Hematopoietic multipotent progenitor cell treated with erythropoietin and hydrocortisone succinate and interleukin-3 and kit ligand, for 17 days (in vitro differentiated cells): ENCODE measurements around the gene CASP6.
"Not testable (repeated sequence)": the region's sequence is repeated elsewhere in the genome, so short reads cannot be mapped to it uniquely, and the experiment has no call there.

Experiments used
- DNase-seq: peaks from one replicate; pipeline ENCODE4 v3.0.0-alpha.2; 2015; ENCODE audit warnings: low spot score

CASP6 gene

GRCh38 chr4:109719604-109720003, 16.4 kb upstream of the CASP6 start:
- no peak for DNase-seq

DNA sequence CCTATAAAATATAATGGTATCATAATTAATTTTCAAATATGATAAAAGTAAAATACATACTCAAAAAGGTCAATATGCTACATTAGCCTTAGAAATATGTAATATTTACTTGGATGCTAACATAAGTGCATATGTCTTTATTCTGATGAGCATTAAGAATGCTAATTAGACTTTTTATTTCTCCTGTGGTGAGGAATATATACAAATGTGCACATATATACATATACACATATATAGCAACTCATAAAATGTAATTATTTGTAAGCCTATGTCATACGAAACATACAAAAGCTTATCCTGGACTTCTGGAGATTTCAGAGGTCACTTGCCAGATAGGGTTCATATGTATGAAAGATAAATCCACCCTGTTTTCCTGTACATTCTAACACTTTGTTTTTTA, 15.5 kb upstream of the CASP6 start:
- no peak for DNase-seq

DNA sequence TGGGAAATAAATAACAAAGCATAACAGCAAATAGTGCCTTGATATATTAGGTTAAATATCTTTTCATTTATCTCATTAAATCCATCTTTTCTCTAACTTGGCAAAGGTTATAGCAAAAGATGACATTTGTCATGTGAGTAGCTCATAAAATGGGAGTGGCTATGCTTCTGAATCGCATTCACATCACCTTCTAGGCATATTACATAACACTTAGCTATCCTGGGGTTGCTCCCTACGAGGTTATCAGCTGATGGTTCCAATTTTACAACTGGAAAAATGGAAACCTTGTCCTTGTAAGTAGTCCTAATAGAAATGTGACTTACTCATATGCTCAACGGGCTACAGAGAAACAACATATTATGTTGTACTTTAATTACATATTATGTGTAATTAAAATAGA, 10.3 kb upstream of the CASP6 start:
- DNase-seq: no peak

DNA sequence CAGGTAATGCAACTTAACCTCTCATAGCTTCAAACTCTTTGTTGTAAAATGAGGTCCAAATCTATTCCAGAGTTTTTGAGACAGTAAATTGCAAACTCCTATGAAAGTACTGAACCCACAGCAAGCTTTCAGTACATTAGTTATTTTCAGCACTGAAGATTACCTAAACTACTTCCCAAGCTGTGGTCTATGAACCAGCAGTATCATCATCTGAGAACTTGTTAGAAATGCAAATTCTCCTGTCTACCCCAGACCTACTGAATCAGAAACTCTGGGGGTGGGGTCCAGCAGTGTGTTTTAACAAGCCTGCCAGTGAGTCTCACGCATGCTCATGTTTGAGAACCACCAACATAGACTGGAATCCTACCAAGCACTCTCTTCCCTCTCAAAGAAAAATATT, 5.7 kb upstream of the CASP6 start:
- no peak for DNase-seq

GRCh38 chr4:109708435-109708834, 5.2 kb upstream of the CASP6 start:
- DNase-seq: no peak

DNA sequence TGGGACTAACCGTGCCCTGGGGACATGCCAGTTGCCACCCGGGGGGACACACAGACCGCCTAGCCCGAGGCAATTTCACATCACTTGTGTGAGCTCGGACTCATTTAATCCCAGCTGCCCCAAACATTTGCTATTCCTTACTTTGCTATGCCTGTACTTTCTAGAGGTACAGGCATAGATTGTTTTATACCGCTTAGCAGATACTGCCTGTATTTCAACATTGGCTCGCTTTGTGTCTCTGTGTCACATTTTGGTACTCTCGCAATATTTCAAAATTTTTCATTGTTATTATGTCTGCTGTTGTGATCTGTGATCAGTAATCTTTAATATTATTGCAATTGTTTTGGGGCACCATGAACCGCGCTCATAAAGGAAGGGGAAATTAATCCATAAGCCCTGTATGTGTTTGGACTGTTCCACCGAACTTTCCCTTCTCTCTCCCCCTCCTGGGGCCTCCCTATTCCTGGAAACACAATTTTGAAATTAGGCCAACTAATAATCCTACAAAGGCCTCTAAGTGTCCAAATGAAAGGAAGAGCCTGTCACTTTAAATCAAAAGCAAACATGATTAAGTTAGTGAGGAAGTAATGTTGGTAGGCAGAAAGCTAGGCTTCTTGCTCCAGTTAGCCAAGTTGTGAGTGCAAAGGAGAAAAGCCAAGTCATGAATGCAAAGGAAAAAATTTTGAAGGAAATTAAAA, 568 bp upstream of the CASP6 start:
- DNase-seq: no peak

DNA sequence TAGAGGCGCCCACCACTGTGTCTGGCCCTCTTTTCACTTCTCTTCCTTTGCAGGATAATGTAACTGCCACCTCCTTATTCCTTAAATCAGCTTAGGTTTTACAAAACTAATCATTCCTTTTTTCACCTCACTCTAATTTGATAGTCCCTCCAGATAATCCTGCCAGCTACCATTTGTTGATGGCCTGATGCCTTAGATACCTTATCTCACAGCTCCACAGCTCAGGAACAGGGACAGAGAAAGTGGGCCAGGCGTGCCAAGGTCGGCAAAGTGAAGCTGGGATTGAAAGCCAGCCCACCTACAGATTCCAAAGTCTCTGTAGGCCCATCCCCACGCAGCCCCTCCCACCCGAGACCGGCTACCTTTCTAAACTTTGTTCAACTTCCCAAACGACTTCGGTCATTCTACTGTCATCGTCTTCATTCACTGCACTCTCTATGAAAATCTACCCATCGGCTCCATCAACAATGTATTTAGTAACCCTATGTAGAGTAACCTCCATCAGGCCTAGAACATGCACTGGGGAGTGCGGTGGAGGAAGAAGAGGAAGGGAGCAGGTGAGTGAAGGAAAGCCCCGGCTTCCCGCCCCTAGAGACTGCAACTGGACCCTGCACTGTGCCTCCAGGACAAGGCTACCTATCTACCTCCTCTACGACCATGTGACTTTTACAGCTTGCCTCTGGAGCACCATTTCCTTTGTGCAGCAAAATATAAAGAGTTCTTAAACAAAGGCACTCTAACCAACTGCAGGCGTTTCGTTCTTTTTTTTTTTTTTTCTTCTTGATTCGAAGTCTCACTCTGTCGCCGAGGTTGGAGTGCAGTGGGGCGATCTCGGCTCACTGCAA, 1.5 kb downstream of the CASP6 start:
- DNase-seq: no peak

GRCh38 chr4:109699553-109700225, 3.6 kb downstream of the CASP6 start:
- no peak for DNase-seq

DNA sequence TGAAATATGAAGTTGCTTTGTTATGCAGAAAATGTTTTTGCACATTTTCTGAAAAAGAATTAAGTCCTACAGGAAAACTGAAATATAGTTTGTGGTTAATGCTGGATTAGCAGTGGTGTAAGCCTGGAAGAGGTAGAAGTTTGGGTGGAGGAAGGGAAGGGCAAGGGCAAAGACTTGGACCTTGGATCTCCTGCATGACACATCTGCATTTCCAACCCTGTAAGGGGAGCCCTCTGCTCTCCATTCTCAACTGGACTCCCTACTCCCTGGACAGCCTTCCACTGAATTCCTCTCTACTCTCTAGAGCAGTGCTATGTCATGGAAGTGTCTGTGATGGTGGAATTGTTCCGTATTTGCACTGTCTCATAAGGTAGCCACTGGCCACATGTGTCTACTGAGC, 4.6 kb downstream of the CASP6 start:
- DNase-seq: no peak

GRCh38 chr4:109691411-109691920, 11.8 kb downstream of the CASP6 start:
- no peak for DNase-seq

GRCh38 chr4:109690690-109691410, 12.4 kb downstream of the CASP6 start:
- no peak for DNase-seq

- DNase-seq: no peak
Observed at GRCh38 chr4:109684727-109685126, 18.5 kb downstream of the CASP6 start.

- DNase-seq: no peak
Observed at GRCh38 chr4:109683621-109684253, 19.5 kb downstream of the CASP6 start.

DNA sequence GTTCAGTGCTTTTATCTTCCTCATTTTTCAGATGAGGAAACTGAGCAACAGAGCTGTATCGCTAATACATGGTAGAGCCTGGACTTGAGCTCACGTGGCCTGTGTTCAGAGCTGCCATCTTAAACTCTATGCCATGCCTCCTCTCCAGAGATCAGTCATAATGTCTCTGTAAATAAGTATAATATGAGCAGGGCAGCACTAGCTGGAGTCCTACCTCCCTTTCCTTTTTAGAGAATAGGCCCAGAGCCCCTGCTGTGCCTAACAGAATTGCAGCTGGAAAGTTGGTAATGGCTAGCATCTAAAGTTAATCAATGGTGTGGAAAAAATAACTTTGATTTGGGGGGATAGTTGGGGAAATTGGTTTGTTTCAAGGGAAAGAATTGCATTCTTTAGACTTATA, 20.4 kb downstream of the CASP6 start:
- no peak for DNase-seq

DNA sequence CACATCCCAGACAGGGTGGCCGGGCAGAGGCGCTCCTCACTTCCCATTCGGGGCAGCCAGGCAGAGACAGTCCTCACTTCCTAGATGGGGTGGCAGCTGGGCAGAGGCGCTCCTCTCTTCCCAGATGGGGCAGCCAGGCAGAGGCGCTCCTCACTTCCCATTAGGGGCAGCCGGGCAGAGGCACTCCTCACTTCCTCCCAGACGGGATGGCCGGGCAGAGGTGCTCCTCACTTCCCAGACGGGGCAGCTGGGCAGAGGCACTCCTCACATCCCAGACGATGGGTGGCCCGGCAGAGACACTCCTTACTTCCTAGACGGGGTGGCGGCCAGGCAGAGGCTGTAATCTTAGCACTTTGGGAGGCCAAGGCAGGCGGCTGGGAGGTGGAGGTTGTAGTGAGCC, 24.3 kb downstream of the CASP6 start:
- not testable (repeated sequence) for DNase-seq

DNA sequence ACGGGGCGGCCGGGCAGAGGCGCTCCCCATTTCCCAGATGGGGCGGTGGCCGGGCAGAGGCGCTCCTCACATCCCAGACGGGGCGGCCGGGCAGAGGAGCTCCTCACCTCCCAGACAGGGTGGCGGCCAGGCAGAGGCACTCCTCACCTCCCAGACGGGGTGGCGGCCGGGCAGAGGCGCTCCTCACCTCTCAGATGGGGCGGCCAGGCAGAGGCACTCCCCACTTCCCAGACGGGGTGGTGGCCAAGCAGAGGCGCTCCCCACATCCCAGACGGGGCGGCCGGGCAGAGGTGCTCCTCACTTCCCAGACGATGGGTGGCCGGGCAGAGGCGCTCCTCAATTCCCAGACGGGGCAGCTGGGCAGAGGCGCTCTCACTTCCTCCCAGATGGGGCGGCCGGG, 24.8 kb downstream of the CASP6 start:
- not testable (repeated sequence) for DNase-seq

- DNase-seq: no peak
Observed at GRCh38 chr4:109676886-109677285, 26.4 kb downstream of the CASP6 start.

- DNase-seq: no peak
Observed at GRCh38 chr4:109675843-109676242, 27.4 kb downstream of the CASP6 start.

DNA sequence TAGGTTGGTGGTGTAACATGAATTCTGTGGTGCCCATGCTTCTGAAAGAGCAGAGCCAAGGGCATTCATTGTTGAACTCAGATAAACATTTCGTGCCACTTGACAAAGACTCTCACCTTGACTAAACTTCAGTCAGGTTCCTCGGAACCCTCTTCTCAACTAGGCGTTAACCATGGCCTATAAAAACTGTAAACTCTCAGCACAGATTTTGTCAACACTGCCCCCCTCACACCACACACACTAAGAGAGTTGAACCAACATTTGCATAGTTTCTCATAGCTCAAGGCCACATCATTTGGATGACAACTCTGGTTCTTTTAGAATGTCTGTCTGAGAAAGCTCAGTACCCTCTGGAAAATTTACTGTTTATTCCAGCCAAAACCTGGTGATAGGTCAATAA, 28.1 kb downstream of the CASP6 start:
- no peak for DNase-seq

- DNase-seq: no peak
Observed at GRCh38 chr4:109673303-109673702, 29.9 kb downstream of the CASP6 start.

DNA sequence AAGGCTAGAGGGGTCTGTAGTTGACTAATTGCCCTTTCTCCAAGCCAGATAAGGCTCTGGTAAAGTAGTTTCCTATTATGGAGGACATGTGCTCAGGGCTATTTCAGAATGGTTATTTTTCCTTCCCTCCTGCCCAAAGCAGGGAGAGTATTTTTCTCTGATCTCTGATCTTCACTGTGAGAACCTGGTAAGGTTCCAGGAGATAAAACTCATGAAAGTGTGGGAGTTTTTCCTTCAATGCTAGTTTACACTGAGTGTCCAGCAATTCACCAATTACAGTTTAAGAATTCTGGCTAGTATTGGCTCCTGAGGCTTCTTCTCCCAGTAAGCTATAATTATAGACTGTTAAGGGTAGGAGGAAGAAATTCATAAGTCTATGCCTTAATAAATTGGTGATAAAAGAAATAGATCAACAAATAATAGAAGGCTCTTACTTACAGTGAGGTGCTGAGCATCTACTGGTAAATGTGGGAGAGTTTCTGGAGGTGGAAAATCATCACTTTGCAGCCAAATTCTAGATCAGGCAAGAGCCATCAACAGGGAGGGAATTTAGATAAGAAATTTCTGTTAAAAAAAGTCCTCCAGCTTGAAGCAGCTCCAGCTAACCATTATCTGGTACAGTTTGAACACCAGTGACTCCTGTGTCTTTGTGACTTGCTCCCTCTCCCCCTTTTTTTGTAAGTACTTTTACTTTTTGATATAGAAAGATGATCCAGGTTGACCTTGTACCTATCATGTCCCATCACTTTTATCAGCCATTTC, 30.9 kb downstream of the CASP6 start:
- no peak for DNase-seq
